ENCODE data around the gene APLP2.
"Not testable (repeated sequence)": the region's sequence is repeated elsewhere in the genome, so short reads cannot be mapped to it uniquely, and the experiment has no call there.

The APLP2 gene

DNA sequence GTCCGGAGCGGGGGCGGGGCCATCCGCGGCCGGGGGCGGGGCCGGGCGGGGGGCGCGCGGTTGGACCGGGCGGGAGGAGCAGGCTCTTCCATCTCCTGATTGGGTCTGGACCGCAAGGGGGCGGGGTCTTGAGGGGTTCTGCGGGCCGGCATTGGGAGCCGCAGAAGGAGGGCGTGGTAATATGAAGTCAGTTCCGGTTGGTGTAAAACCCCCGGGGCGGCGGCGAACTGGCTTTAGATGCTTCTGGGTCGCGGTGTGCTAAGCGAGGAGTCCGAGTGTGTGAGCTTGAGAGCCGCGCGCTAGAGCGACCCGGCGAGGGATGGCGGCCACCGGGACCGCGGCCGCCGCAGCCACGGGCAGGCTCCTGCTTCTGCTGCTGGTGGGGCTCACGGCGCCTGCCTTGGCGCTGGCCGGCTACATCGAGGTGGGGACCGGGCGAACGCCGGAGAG, at the start of gene APLP2:
APLP2 (plus strand) TSS at position 236 of the 450 bp plus-strand sequence; CDS start at position 320, 84 bp downstream.
- DNase-seq (ENCODE audit: low read depth) = peak; percentile 95

DNA sequence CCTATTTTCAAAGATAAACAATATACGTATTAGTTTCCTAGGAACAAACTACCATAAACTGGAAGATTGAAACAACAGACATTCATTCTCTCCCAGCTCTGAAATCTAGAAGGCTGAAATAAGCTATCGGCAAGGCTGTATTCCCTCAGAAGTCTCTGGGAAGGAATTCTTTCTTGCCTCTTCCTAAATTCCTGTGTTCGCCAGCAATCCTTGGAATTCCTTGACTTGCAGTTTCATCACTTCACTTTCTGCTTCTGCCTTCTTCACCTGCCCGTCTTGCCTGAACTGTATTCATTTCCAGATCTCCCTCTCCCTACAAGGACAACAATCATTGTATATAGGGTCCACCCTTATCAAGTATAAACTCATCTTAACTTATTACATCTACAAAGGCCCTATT, 49.4 kb upstream of the APLP2 start:
- no peak for DNase-seq (ENCODE audit: low read depth)

DNA sequence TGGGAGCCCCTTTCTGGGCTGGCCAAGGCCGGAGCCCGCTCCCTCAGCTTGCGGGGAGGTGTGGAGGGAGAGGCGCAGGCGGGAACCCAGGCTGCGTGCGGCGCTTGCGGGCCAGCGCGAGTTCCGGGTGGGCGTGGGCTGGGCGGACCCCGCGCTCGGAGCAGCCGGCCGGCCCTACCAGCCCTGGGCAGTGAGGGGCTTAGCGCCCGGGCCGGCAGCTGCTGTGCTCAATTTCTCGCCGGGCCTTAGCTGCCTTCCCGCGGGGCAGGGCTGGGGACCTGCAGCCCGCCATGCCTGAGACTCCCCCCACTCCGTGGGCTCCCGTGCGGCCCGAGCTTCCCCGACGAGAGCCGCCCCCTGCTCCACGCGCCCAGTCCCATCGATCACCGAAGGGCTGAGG, 48.1 kb upstream of the APLP2 start:
- DNase-seq (ENCODE audit: low read depth) = not testable (repeated sequence)

DNA sequence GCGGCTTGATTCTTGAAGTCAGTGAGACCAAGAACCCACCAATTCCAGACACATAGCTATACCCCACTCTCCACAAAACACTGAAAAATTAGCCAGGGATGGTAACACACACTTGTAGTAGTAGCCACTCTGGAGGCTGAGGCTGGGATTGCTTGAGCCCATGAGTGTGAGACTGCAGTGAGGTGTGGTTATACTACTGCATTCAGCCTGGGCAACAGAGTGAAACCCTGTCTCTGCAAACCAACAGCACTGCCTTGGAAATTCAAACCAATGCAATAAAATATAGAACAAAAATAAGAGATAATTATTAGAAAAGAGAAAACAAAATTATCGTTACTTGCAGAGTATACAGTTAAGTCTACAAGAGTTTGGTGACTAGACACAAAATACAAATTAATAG, 46.9 kb upstream of the APLP2 start:
- no peak for DNase-seq (ENCODE audit: low read depth)

DNA sequence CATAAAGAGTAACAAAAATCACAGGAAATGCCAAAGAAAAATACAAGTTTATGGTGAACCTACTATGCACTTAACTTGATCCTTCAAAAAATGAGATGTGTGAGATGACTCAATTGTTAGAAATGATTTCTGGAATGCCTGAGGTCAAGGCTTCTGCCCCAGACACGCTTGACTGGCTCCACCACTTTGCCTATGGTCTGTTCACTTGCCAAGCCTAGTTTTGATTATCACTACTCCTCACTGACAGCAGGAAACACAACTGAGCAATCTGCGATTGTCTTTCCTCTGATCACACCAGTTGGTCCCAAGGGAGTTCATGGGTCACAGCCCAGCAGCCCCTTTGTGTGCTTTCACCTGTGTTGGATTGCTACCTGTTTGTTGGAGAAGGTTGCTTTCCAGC, 46.5 kb upstream of the APLP2 start:
- DNase-seq (ENCODE audit: low read depth) = no peak

DNA sequence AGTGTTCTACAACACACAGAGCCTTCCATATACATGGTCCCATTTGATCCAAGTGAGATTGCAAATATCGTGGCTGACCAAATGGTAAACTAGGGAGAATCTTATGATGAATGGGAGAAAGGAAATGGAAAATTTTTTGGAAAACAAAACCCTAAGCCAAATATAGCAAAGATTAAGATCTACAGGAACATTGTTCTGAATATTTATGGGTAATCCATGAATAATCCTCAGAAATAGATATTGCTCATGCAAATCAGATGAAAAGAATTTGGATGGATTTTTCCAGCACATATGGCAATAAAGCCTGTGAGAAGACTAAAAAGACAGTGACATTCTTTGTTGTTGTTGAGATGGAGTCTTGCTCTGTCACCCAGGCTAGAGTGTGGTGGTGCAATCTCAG, 45.3 kb upstream of the APLP2 start:
- DNase-seq (ENCODE audit: low read depth) = no peak

DNA sequence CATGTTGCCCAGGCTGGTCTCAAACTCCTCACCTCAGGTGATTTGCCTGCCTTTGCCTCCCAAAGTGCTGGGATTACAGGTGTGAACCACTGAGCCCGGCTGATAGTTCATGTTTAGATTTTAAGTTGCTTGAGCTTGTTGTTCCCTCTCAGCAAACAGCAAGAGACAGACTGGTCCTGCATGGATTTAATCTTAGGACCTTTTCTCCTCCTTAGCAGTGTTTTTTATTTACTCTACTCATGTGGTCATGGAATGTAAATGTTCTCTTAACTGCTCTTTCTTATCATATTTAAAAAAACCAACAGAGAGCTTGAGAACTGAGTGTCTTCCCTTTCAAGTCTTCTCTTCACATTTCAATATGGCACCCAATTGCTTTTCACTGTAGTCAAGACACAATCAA, 44.3 kb upstream of the APLP2 start:
- DNase-seq (ENCODE audit: low read depth) = no peak

DNA sequence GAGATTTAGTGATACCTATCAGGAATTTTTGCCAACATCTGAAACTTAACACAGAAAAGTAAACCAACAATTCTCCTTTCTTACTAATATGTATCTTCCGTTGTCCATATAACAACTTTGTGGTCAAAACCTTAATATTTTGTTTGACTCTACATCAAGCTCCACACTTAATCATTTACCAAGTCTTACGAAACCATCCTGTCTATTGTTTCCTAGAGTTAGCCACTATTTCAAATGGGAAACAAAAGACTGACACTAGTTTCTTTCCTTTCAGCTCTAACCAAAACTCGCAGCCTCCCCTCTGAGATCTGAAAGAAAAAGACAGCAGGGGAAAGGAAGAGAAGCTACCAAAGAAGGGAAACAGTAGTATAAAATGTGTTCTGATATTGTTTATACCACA, 40.6 kb upstream of the APLP2 start:
- DNase-seq (ENCODE audit: low read depth) = no peak

DNA sequence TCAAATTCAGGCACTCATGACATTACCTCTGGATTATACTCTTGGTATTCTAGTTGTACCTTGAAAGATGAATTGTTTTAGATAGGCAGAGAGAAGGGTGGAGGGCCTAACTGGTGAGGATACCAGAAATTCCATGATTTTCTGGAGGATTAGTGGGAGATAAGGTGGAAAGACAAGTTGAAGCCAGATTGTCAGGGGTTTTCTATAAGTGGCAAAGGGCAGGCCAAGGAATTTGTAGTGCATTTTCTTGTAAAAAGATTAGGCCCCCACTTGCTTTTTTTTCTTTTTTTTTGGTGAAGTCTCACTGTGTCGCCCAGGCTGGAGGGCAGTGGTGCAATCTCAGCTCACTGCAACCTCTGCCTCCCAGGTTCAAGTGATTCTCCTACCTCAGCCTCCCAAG, 38.6 kb upstream of the APLP2 start:
- DNase-seq (ENCODE audit: low read depth) = no peak

DNA sequence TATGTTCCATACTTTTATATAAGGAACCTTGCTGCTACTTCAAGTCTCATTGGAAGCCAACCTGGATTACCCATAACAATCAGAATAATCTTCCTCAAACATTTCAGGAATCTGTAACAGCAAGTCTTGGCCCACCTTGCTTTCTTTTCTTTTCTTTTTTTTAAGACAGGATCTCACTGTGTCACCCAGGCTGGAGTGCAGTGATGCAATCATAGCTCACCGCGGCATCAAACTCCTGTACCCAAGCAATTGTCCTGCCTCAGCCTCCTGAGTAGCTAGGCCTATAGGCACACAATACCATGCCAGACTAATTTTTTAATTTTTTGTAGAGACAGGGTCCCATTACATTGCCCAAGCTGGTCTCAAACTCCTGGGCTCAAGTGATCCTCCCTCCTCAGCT, 37.7 kb upstream of the APLP2 start:
- no peak for DNase-seq (ENCODE audit: low read depth)

DNA sequence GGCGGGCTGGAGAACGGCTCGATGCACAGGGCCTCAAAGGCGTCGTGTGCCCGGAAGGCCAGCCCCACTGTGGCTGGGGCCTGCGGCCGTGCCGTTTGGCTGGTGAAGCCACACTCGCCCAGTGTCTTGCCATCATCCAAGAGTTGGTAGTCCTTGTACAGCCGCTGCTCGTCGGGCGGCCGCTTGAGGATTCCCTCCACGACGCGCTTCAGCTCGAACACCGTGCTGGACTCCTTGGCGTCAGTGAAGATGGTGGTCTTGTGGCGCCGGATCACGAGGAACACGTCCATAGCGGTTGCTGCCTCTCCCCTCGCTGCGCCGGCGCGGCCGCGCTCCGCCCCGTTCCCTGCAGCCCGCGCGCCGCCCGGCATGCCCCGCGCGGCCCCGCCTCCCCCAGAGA, 36.8 kb upstream of the APLP2 start:
- no peak for DNase-seq (ENCODE audit: low read depth)

DNA sequence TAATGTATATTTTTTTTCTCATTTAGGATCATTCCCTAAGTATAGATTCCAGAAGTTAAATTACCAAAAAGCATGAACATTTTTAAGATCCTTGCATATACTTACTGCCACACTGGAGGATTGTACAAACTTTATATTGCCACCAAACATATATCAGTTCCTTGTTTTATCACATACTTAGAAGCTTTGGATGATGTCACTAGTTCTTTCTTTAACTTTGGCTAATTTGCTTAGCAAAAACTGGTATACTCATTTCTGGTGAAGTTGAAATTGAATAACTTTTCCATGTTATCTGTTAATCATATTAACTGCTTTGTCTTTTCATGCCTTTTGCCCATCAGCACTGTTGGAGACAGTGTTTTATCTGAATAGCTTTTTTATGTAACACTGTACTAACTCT, 35.5 kb upstream of the APLP2 start:
- no peak for DNase-seq (ENCODE audit: low read depth)

DNA sequence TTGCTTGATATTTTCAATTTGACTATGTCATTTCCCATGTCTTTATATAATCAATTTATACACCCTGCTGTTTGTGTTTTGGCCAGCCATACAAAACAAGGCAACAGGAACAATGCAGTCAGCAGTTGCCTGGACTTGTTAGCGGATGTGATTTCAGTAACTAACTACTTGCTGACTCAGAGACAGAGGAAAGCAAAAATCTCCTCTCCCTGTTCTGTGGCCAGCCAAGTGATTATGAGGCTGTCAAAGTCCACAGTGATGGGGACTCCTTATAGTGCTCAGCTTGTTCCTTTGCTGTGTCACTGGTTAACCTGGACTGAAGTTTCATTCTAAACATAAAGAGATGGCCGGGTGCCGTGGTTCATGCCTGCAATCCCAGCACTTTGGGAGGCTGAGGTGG, 32.6 kb upstream of the APLP2 start:
- DNase-seq (ENCODE audit: low read depth) = no peak

DNA sequence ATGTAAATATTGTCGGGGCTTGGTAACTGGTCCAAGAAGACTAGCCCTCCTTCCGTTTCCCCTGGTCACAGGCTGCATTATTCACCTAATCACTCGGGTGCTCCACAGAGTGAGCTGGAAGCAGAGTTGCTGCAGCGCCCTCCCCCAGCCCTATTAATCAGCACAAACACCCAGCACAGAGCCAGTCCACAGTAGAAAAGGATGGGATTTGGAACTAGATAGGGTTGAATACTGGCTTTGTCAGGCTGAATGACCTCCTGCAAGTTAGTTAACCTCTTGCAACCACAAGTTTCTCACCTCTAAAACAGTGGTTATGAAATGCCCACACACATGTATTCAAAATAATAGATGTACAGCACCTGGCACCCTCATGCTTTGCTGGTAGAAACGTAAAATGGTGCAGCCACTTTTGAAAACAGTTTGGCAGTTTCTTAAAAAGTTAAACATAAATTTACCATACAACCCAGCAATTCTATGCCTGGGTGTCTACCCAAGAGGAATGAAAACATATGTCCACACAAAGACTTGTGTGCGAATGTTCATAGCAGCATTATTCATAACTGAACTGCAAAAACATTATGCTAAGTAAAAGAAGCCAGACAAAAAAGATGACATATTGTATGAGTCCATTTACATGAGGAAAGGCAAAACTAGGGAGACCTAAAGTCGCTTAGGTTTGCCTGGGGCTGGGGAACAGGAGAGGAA, 31.7 kb upstream of the APLP2 start:
- DNase-seq (ENCODE audit: low read depth) = no peak

DNA sequence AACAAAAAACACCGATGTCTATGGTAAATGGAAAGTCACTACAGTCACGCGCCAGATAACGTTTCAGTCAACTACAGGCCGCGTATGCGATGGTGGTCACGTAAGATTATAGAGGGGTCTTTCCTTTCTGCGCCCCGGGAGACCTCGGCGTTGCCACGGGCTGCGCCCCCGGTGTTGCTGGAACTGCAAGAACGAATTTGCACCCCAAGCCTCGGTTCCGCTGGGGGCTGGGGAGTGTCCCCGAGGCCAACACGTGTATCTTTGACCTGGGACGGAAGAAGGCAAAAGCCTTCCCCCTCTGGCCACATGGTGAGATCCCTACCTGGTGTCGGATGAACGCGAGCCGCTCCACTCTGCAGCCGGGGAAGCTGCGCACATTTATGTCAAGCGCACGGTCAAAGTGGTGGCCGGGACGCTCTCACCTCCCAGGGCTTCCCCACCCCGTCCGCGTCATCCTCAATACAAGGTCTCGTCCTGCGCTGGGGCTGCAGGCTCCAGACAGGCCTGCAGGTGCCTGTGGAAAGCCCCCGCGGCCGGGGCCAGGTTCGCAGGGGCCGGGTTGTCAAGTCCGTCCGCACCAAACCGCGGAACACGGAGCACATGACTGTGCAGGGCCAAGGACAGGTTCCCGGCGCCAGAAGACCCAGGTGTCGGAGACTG, 29.3 kb upstream of the APLP2 start:
- DNase-seq (ENCODE audit: low read depth) = no peak

DNA sequence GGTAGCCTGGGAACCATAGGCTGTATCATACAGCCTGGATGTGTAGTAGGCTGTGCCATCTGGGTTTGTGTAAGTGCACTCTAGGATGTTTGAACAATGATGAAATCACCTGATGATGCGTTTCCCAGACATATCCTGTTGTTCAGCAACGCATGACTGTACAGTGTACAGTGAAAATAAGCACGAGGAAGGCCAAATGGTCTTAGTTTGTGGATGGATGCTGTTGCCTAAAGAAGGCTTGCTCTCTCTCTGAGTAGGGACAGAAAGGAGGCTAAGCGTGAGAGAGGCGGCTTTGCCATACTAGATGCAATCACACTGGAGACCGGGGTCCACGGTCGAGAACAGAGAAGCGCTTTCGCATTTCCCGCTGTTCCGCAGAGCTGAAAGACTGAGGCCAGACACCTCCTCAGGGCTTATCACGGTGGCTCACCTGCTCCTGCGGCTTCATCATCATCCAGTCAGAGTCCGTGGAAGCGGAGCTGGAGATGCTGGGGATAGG, 27.6 kb upstream of the APLP2 start:
- no peak for DNase-seq (ENCODE audit: low read depth)

DNA sequence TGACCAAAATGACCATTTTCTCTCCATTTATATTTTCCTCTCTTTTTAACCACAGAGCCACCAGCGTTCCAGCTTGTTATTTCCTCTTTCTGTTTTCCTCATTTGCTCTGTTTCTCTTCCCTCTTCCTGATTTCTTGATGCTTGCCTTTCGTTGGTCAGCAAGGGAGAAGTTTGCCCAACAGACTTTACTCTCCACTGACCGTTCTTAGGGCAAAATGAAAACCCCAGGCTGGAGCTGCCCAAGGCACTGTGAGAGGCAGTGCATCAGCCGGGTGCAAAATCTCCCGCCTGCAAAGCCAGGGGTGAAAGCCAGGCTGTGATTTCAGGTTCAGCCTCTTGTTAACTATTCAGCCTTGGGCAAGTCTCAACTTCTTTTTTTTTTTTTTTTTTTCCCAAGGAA, 26.1 kb upstream of the APLP2 start:
- DNase-seq (ENCODE audit: low read depth) = no peak

DNA sequence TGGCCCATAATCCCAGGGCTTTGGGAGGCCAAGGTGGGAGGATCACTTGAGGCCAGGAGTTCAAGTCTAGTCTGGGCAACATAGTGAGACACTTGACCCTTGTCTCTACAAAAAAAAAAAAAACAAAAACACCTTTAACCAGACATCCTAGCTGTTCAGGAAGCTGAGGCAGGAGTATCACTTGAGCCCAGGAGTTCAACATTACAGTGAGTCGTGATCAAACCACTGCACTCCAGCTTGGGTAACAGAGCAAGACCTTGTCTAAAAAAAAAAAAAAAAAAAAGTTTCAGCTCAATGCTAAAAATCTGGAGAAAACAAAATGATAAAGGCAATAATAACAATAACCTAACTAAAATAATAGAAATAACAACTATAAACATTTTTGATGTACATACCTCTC, 22.6 kb upstream of the APLP2 start:
- DNase-seq (ENCODE audit: low read depth) = no peak

DNA sequence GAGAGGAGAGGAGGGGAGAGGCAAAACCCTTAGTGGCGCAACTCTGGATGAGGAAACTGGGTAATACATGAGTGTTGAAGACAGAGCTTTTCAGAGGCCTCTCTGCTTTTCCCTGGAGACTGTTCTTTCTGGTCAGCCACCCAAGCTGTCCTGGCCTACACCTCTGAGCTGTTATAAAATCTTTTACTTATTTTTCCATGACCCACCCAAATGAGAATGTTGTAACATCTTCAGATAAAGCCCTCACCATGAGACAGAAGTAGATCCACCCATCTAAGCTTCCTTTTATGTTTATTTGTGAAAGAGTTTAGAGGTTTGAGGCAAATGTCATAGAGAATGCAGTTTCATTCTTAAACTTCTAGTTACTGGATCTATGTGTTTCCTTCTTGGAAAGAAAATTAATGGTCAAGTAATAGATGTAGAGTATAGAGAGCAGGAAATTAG, 20.3 kb upstream of the APLP2 start:
- DNase-seq (ENCODE audit: low read depth) = no peak

DNA sequence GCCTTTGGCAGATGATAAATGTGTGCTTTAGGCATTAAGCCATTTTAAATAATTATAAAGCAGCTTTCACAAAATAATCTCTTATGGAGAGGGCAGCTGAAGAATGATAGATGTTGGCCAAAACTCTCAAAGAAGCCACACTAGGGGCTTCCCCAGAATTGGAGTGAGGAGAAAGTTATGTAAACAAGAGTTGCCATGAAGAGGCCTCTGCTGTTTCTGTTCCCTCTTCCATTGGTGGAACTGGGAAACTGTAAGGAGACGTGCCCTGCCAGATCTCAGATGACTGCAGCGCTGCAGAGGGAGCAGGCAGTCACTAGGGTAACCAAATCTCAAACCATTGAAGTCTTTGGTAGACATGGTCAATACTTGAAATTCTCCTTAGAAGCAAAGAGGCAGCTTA, 19.4 kb upstream of the APLP2 start:
- DNase-seq (ENCODE audit: low read depth) = no peak

DNA sequence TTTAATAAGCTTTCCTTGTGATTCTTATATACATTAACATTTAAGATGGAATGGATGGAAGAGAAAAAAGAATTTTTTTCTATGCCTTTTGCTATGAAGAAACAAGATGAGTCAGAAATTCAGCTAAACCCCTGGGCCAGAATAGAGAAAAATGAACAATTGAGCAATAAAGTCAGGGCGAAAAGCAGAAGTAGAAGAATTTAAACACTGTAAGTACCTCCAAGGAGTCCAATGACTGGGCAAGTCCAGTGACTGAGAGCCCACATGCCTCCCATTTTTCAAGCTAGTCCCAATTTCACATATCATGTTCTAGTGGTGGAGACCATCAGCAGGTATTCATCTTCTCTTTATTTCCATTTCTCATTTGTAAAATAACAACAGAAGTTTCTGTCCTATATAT, 18.6 kb upstream of the APLP2 start:
- DNase-seq (ENCODE audit: low read depth) = no peak

DNA sequence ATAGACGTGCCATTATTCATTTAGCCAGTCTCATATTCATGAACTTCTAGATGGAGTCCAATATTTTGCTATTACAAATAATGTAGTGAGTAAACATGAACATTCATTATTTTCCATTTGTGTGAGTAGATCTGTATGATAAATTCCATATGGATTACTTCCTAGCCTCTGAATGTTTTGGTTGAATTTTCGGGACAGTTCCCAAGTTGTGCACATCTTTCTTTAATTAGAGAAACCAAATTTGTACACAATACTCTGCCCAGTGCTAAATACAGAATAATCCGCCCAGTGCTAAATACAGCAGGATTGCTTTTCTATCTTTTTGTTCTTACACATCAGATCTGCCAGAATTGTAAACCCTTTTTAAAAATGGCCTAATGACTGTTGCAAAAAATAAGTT, 17.1 kb upstream of the APLP2 start:
- DNase-seq (ENCODE audit: low read depth) = no peak

DNA sequence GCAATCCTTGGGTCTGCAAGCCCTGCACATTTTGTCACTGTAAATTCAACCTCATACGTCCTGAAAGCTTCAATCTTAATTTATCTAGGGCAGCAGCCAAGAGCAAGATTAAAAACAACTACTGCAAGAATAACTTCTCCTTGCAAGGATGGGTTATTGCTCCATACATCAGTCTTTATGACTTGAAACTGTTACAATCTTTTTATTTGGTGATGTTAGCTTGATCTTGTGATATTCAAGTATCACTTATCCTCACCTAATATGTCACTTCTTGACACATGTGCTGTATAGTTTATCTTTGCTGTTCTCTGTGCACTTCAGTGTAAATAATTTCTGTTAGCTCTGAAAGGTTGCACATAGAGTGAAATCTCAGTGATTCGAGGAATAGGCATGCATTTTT, 14.7 kb upstream of the APLP2 start:
- no peak for DNase-seq (ENCODE audit: low read depth)

DNA sequence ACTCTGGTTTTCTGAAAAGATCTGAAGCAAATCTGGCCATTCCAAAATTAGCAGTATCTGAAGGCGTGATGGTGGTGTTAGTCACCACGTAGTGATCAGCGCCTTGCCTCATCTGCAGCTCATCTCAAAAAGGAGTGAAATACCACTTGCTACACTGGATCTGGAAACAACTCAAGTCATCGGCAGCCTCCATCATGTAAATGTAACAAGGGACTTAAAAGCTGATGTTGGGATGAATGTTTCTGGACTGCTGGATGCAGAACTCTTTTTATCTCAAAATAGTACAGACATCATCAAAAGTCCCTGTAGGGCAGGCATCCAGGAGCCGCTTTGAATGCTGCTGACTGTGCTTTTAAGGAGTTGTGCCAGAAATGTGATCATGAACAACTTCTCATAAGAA, 14.1 kb upstream of the APLP2 start:
- no peak for DNase-seq (ENCODE audit: low read depth)

All from activated T-helper 9 cell treated with anti-CD3 and anti-CD28 coated beads, Interleukin-2, amount 50 U/mL, for 16 hours (primary cell).